ENCODE measurements around the gene PLA2G1B. TPM values are rescaled to one million over a fixed set of nuclear protein-coding genes. Genes with fewer than 3 reads are reported as not detected.
"Not testable (repeated sequence)": the region's sequence is repeated elsewhere in the genome, so short reads cannot be mapped to it uniquely, and the experiment has no call there.

PLA2G1B gene
- total RNA-seq, 1 experiment from 2014 or later, result not detected

DNA sequence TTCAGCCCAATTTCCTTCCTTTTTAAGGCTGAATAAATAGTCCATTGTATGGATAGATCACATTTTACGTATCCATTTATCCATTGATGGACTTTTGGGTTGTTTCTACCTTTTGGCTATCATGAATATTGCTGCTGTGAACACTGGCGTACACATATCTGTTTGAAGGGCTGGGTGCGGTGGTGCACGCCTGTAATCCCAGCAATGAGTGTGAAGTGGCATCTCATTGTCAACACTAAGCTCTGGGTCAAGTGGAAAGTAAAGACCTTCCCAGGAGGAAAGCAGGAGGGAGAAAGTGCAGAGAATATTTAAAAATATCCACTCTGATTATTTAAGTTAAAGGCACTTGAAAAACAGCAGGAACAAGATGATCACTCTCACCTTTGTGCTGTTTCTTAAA lies 11.7 kb upstream of the PLA2G1B start:
- in situ Hi-C loops (cut with HindIII; ENCODE audit: low pct_unique_long_range_greater_than_20kb, low sequenced_read_pairs), result no loop called here
- no peak for DNase-seq (ENCODE audit: low read depth, low spot score)

DNA sequence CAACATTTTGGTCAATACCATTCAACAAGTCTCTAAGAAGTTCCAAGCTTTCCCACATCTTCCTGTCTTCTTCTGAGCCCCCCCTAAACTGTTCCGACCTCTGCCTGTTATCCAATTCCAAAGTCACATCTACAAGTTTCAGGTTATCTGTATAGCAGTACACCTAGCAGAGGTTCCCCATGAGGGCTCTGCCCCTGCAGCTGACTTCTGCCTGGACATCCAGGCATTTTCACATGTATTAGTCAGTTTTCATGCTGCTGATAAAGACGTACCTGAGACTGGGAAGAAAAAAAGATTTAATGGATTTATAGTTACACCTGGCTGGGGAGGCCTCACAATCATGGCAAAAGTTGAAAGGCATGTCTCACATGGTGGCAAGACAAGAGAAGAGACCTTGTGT lies 10.2 kb upstream of the PLA2G1B start:
- in situ Hi-C loops (cut with HindIII; ENCODE audit: low pct_unique_long_range_greater_than_20kb, low sequenced_read_pairs), result no loop called here
- DNase-seq (ENCODE audit: low read depth, low spot score), result no peak

DNA sequence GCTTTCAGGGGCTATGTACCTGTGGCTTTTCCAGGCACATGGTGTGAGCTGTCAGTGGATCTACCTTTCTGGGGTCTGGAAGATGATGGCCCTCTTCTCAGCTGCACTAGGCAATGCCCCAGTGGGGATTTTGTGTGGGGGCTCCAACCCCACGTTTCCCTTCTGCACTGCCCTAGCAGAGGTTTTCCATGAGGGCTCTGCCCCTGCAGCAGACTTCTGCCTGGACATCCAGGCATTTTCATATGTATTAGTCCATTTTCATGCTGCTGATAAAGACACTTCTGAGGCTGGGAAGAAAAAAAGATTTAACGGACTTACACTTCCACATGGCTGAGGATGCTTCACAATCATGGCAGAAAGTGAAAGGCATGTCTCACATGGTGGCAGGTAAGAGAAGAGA lies 8.8 kb upstream of the PLA2G1B start:
- DNase-seq (ENCODE audit: low read depth, low spot score); in situ Hi-C loops (cut with HindIII; ENCODE audit: low pct_unique_long_range_greater_than_20kb, low sequenced_read_pairs): not testable (repeated sequence)

DNA sequence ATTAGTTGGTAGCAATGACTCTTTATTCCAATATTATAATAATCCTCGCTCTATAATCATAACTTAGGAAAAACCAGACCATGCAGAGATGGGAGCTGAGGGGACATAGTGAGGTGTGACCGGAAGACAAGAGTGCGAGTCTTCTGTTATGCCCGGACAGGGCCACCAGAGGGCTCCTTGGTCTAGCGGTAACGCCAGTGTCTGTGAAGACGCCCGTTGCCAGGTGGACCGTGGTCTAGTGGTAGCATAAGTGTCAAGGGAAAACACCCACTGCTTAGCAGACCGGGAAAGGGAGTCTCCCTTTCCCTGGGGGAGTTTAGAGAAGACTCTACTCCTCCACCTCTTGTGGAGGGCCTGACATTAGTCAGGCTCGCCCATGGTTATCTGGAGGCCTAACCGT lies 7.9 kb upstream of the PLA2G1B start:
- in situ Hi-C loops (cut with HindIII; ENCODE audit: low pct_unique_long_range_greater_than_20kb, low sequenced_read_pairs), result not testable (repeated sequence)
- peak; percentile 62 for DNase-seq (ENCODE audit: low read depth, low spot score)

DNA sequence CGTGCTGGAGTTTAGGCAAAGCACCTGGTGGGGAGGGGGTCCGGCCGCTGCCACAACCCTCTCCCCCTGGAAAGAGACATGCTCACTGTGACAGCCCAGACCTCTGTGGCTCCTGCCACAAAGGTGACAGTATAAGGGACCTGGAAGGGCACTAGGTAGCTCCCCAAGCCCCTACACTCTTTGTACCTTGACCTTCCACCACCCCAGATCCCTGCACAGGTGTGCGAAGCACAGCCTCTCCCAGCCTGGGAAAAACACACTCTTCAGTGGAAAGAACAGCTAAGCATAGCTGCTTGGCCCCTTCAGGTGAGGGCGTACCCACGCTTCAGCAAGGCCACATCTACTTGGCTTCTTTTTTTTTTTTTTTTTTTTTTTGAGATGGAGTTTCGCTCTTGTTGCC lies 4.9 kb upstream of the PLA2G1B start:
- no peak for DNase-seq (ENCODE audit: low read depth, low spot score)
- in situ Hi-C loops (cut with HindIII; ENCODE audit: low pct_unique_long_range_greater_than_20kb, low sequenced_read_pairs), result no loop called here

DNA sequence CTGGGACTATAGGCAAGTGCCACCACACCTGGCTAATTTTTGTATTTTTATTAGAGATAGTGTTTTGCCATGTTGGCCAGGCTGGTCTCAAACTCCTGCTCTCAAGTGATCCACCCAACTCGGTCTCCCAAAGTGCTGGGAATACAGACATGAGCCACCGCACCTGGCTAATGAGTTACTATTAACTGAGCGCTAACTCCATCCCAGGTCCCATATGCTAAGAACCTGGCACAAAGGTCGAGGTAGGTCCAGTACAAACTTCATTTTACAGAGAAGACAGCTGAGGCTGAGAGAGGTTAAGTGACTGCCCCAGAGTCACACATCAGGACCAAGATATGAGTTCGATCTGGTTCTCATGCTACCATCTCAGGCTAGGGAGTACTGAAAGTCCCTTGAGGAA lies 4.5 kb upstream of the PLA2G1B start:
- in situ Hi-C loops (cut with HindIII; ENCODE audit: low pct_unique_long_range_greater_than_20kb, low sequenced_read_pairs), result no loop called here
- DNase-seq (ENCODE audit: low read depth, low spot score), result no peak

DNA sequence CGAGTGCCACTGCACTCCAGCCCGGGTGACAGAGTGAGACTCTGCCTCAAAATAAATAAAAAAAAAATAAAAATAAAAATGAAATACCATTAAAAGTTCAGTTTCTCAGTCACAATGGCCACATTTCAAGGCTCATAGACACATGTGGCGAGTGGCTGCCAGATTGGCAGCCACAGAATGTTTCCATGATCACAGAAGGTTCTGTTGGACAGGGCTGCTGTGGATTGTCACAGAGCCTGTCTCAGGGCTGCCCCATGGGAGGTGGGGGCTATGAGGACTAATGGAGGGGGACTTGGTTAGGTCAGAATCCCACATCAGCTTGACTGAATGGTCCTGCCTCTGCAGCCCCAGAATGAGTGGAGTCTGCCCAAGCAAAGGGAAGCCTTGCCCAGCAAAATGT lies 3.8 kb upstream of the PLA2G1B start:
- DNase-seq (ENCODE audit: low read depth, low spot score), result no peak
- in situ Hi-C loops (cut with HindIII; ENCODE audit: low pct_unique_long_range_greater_than_20kb, low sequenced_read_pairs), result no loop called here

DNA sequence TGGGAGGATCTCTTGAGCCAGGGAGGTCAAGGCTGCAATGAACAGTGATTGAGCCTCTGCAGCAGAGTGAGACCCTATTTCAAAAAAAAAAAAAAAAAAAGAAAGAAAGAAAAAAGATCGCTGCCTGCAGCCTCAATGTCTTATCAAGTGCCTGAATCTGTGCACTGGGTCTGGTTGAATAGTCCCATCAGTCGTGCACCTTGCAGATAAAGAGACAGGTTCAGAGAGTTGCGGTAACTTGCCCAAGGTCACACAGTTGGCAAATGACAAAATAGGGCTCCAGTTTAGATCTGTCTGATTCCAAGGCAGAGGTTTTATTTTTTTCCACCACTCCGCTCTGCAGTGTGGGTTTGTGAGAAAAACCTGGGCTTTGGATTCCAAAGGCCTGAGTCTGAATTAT lies 649 bp upstream of the PLA2G1B start:
- no peak for DNase-seq (ENCODE audit: low read depth, low spot score)
- in situ Hi-C loops (cut with HindIII; ENCODE audit: low pct_unique_long_range_greater_than_20kb, low sequenced_read_pairs), result no loop called here

DNA sequence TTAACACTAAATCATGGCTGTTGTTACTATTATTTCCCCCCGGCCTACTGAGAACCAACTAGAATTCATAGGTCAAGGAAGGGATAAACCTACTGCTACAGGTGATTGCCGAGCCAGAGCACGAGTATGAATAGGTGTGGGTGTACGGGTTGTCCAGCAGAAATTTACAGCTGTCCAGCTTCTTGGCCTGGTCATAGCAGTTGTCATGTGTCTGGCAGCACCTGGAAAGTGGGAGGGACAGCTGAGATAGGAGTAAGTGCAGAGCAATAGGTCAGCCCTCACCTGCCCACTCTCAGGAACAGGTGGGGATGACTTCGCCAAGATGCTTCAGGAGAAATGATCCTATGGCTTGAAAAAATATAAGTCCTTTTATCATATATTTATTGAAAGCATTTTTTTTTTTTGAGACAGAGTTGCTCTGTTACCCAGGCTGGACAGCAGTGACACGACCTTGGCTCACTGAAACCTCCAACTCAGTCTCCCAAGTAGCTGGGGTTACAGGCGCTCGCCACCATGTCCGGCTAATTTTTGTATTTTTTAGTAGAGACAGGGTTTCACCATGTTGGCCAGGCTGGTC lies 2.6 kb downstream of the PLA2G1B start:
- DNase-seq (ENCODE audit: low read depth, low spot score), result no peak
- in situ Hi-C loops (cut with HindIII; ENCODE audit: low pct_unique_long_range_greater_than_20kb, low sequenced_read_pairs), result no loop called here

DNA sequence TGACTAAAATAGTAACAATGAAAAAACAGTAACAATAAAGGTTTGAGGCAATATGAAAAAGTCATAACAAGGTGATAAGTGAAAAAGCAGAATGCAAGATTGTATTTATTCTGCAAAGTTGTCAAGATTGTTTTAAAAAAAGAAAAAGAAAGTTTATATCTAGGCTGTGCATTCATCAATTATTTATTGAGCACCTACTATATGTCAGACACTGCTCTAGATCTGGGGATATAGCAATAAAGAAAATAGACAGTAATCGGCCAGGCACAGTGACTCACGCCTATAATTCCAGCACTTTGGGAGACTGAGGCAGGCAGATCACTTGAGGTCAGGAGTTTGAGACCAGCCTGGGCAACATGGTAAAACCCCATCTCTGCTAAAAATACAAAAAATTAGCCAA lies 3.8 kb downstream of the PLA2G1B start:
- DNase-seq (ENCODE audit: low read depth, low spot score), result no peak
- in situ Hi-C loops (cut with HindIII; ENCODE audit: low pct_unique_long_range_greater_than_20kb, low sequenced_read_pairs), result no loop called here

DNA sequence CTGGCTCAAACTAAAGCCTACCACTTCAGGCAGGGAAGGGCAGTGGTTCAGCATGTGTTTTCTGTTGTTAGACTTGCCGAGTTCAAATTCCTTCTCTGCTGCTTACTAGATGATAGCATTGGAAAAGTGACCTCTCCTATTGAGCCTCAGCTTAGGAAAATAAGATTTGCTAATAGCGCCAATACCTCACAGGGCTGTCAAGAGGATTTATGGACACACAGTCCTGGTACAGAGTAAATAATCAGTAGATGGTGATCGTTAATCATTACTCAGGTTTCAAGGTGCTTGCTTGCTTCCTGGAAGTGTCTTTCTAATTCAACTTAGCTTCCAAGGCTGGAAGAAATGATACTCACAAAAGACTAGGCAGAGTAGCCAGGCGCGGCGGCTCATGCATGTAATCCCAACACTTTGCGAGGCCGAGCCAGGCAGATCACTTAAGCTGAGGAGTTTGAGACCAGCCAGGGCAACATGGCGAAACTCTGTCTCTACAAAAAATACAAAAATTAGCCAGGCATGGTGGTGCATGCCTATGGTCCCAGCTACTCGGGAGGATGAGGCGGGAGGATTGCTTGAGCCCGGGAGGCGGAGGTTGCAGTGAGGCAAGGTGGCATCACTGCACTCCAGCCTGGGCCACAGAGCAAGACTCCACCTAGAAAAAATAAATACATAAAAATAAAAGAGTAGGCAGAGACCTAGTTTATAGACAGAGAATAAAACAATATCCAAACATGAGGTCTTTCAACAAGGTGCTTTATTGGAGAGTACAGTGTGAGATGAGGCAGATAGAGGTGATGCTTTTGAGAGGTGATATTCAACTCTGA lies 6.0 kb downstream of the PLA2G1B start:
- DNase-seq (ENCODE audit: low read depth, low spot score), result no peak
- in situ Hi-C loops (cut with HindIII; ENCODE audit: low pct_unique_long_range_greater_than_20kb, low sequenced_read_pairs), result no loop called here

DNA sequence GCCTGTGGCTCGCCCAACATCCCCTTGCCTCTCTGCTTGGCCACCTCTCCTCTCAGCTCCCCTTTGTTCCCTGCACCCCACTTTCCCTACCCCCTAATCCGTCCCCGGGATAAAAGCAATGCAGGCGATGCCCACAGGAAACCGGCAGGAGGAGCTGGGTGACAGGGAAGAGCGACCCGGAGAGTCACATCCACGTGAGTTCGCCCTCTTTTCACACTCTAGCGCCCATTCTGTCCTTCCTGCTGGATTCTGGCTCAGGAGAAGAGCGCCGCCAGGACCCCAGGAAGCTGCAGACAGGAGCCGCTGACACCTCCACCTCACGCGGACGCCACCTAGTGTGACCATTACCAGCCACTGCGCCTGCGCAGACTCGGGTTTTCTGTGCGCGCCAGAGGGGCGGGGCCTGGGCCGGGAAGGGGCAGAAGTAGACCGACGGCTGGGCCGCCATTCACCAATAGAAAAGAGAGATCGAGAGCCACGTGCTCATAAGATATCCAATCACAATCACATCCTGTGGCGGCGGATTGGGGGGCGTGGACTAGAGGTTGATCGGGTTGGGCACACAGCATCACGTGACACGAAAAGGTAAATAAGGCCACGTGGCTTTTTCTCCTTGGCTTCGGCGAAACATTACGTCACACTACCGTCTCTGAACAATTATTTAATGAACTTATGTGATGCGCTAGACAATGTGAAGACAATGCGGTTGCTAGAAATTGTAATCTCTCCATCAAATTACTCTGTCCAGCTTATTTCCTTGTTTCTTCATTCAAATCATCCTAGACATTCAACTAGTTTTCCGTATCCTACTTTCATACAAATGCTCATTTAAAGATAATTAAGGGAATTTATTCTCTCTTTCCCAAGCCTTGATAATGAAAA lies 10.1 kb downstream of the PLA2G1B start:
- DNase-seq (ENCODE audit: low read depth, low spot score), result peak; percentile 100
- in situ Hi-C loops (cut with HindIII; ENCODE audit: low pct_unique_long_range_greater_than_20kb, low sequenced_read_pairs), result no loop called here

DNA sequence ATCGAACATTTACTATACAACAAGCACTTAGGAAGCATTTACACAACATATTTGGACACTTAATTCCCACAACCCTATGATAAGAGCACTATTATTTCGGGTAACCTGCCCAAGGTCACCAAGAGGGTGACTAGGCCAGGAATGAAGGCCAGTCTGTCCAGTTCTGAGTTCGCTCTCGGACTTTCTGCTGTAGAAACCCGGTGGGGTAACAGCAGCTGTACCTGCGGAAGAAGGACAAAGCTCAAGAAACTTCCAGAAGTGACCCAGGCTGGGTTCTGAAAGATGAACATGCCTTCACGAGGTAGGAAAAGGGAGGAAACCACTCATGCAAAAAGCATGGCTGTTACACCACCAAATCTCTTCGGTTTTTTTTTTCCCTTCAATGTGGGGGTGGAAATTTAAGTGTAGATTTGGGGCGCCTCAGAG lies 10.8 kb downstream of the PLA2G1B start:
- in situ Hi-C loops (cut with HindIII; ENCODE audit: low pct_unique_long_range_greater_than_20kb, low sequenced_read_pairs), result no loop called here
- DNase-seq (ENCODE audit: low read depth, low spot score), result no peak

DNA sequence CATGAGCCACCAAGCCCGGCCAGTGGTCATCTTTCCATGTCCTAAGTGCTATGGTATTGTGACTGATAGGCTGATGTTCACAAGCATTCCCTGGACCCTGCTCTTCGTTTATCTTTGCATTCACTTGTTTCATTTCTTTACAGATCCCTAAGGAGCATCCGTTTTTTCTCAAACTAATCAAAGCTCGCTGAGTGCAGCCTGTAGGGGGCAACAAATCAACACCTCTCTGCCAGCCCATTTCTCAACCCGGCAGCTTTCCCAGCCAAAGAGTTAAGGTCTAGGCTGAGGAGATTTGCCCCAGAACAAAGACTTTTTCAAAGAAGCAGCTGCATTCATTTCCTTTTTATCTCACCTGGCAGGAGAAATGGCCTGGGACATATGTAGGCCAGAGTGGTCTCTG lies 13.4 kb downstream of the PLA2G1B start:
- peak; percentile 77 for DNase-seq (ENCODE audit: low read depth, low spot score)
- in situ Hi-C loops (cut with HindIII; ENCODE audit: low pct_unique_long_range_greater_than_20kb, low sequenced_read_pairs), result no loop called here

DNA sequence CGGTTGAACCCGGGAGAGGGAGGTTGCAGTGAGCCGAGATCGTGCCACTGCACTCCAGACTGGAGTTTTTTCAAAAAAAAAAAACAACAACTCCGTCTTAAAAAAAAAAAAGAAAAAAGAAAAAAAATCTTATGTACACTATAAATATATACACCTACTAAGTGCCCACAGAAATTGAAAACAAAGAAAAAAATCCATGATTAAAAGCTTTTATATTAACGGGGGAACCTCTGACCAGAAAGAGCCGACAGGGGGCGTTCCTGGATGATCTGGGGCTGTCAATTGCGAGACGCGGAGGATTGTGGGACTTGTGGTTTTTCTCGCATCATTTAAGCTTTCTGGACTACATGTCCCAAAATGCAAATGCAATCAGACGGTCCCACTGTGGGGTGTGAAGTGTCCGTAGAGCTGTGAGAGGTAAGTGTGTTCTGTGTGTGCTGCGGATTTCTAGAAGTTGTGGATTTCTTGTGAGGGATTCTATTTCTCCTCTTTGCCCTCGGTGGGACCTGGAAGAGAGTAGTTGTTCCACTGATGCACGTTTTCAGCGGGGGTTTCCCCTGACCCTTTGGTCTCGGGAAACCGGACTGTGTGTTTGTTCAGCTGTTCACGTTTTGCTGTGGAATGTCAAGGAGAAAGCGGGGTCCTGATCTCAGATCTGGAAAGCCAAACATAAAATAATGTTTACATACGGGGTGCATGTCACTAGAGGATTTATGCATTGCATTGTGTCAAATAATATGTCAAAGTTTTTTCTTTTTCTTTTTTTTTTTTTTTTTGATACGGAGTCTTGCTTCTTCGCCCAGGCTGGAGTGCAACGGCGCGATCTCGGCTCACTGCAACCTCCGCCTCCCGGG lies 25.4 kb downstream of the PLA2G1B start, which contains the start of gene SIRT4:
TSS of gene SIRT4 (plus strand) at position 360 of the 854 bp plus-strand sequence. CDS start 1,241 bp downstream, outside the sequence.
- peak; percentile 97 for DNase-seq (ENCODE audit: low read depth, low spot score)
- in situ Hi-C loops (cut with HindIII; ENCODE audit: low pct_unique_long_range_greater_than_20kb, low sequenced_read_pairs), result no loop called here

DNA sequence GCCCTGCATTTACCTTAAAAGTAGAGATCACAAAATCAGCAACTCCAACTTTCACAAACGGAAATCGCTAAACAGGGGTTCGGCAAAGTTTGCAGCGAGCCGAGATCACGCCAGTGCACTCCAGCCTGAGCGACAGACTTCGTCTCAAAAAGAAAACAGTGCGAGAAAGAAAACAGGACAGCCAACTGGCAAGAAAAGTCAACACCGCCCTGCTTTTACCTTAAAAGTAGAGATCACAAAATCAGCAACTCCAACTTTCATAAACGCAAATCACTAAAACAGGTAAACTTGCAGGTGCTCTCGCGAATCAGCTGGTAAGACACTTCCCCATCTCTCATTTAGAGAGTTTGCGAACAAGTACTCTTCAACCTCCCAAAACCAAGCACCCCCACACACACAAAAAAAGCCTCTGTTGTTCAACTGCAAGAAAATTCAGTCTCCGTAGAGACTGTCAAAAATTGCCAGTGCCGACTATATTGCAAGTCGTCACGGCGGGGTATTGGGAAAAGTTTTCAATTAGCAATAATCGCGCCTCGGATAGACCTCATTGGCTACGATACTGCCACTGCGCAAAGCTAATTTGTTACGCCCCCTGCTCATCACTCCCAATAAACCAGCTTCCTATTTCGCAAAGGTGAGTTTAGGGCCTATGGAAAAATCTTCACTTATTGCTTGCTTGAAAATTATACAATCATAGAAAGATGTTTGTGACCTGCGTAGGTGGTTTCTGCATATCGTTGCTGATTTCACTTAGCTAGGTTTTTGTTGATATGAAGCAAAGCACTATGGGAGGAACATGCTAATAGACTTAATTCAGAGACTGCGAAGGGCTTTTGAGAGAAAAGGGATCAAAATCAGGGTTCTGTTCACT lies 34.7 kb downstream of the PLA2G1B start, which contains the start of gene RNU4-1:
TSS of gene RNU4-1 (minus strand) at position 577 of the 871 bp plus-strand sequence.
- in situ Hi-C loops (cut with HindIII; ENCODE audit: low pct_unique_long_range_greater_than_20kb, low sequenced_read_pairs), result no loop called here
- DNase-seq (ENCODE audit: low read depth, low spot score), result peak; percentile 96

DNA sequence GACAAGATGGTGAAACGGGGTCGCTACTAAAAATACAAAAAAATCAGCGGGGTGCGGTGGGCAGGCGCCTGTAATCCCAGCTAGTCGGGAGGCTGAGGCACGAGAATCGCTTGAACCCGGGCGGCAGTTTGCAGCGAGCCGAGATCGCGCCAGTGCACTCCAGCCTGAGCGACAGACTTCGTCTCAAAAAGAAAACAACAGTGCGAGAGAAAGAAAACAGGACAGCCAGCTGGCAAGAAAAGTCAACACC lies 35.2 kb downstream of the PLA2G1B start:
- DNase-seq (ENCODE audit: low read depth, low spot score), result no peak
- in situ Hi-C loops (cut with HindIII; ENCODE audit: low pct_unique_long_range_greater_than_20kb, low sequenced_read_pairs), result no loop called here

Data from SK-MEL-5 (cell line).